ENCODE data around the gene HPS5. TPM values are rescaled to one million over a fixed set of nuclear protein-coding genes. Genes with fewer than 3 reads are reported as not detected.
"Not testable (repeated sequence)": the region's sequence is repeated elsewhere in the genome, so short reads cannot be mapped to it uniquely, and the experiment has no call there.

HPS5 gene
- total RNA-seq, 1 experiment from 2014 or later = 39.2 TPM

- intact Hi-C loops (cut with micrococcal nuclease; ENCODE audit: unreplicated experiment) = no loop called here
- Histone ChIP-seq H3K9me2 (ENCODE audit: insufficient read depth) (no peaks in the 10 kb centered on the region), H3K4me3 (no peak overlapping the region), H3K27me3 (ENCODE audit: insufficient read depth, low read depth) (no peaks in the 10 kb centered on the region), H3K79me2 (ENCODE audit: low read depth) (peaks cover 75% of the 10 kb centered on the region), H3K27ac (no peak overlapping the region), H3K4me2 (no peak overlapping the region), H4K20me1 (ENCODE audit: insufficient read depth) (no peaks in the 10 kb centered on the region), H3K4me1 (replicated peaks; ENCODE audit: insufficient read depth) (peaks cover 17% of the 10 kb centered on the region), H3K9me3 (ENCODE audit: insufficient read depth, low read depth) (no peaks in the 10 kb centered on the region), H2AFZ (no peak overlapping the region), H3F3A (ENCODE audit: insufficient read depth, low read depth) (peaks cover 20% of the 10 kb centered on the region), H3K36me3 (ENCODE audit: low read depth) (peaks cover 56% of the 10 kb centered on the region)
- no TSS peak for BruUV-seq (replicated peaks)
- ChIA-PET CTCF (no interaction called here), POLR2A (ENCODE audit: unreplicated experiment) (no interaction called here)
- TF ChIP-seq, protein P1, sequence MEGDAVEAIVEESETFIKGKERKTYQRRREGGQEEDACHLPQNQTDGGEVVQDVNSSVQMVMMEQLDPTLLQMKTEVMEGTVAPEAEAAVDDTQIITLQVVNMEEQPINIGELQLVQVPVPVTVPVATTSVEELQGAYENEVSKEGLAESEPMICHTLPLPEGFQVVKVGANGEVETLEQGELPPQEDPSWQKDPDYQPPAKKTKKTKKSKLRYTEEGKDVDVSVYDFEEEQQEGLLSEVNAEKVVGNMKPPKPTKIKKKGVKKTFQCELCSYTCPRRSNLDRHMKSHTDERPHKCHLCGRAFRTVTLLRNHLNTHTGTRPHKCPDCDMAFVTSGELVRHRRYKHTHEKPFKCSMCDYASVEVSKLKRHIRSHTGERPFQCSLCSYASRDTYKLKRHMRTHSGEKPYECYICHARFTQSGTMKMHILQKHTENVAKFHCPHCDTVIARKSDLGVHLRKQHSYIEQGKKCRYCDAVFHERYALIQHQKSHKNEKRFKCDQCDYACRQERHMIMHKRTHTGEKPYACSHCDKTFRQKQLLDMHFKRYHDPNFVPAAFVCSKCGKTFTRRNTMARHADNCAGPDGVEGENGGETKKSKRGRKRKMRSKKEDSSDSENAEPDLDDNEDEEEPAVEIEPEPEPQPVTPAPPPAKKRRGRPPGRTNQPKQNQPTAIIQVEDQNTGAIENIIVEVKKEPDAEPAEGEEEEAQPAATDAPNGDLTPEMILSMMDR (conservative IDR thresholded peaks at IDR 0.05) = no peak
- TF ChIP-seq EZH2 (IDR thresholded peaks at IDR 0.05; ENCODE audit: low read depth) = no peak
- no peak for DNase-seq
Observed at GRCh38 chr11:18330921-18331320, 9.0 kb upstream of the HPS5 start.

DNA sequence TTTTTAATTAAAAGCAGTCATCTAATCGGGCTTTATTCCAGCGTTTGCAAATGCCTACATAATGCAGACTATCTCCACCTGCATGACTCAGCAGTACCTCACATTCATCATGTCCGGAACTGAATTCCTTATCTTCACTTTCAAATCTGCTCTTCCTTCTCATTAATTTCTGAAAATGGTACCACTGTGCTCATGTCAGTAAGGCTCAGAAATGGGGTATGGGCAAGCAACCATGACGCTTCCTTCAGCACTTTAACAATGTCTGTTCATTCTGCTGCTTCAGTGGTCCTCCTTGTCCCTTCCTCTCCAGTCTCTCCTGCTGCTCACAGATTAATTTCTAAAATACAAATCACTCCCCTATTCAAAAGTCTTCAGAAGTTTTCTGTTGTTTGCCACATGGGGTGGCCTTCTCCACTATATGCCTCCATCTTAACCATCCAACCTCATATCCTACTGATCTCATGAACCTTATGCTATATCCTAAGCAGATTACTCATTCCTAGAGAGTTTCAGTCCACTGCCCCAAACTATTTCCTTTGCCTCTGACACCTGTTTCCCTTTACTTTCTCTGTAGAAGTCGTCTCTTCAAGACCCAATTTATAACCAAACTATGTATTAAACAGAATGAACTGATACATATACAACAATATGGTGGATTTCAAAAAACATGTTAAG is 7.4 kb upstream of the HPS5 start:
- no peaks in the 10 kb centered on the region for H3K9me2 ChIP-seq (ENCODE audit: insufficient read depth)
- peak overlapping the region; percentile 71 for H3K4me2 ChIP-seq
- H2AFZ ChIP-seq = no peak overlapping the region
- peaks cover 88% of the 10 kb centered on the region for H3K79me2 ChIP-seq (ENCODE audit: low read depth)
- H3K4me3 ChIP-seq = peak overlapping the region; percentile 6; the same call in 1 of the 2 replicates
- DNase-seq = peak; percentile 25 to 67
- H4K20me1 ChIP-seq (ENCODE audit: insufficient read depth) = peaks cover 8% of the 10 kb centered on the region; the same call in 1 of the 2 replicates
- peaks cover 31% of the 10 kb centered on the region for H3K4me1 ChIP-seq (replicated peaks; ENCODE audit: insufficient read depth)
- ChIA-PET POLR2A (ENCODE audit: unreplicated experiment) (no interaction called here), CTCF (no interaction called here)
- peaks cover 59% of the 10 kb centered on the region for H3K36me3 ChIP-seq (ENCODE audit: low read depth)
- H3K27ac ChIP-seq = peak overlapping the region; percentile 90
- no TSS peak for BruUV-seq (replicated peaks)
- H3K9me3 ChIP-seq (ENCODE audit: insufficient read depth, low read depth) = no peaks in the 10 kb centered on the region
- no peaks in the 10 kb centered on the region for H3K27me3 ChIP-seq (ENCODE audit: insufficient read depth, low read depth)
- peaks cover 25% of the 10 kb centered on the region for H3F3A ChIP-seq (ENCODE audit: insufficient read depth, low read depth)
- TF ChIP-seq, protein P1 (conservative IDR thresholded peaks at IDR 0.05) = no peak
- no peak for TF ChIP-seq EZH2 (IDR thresholded peaks at IDR 0.05; ENCODE audit: low read depth)
- intact Hi-C loops (cut with micrococcal nuclease; ENCODE audit: unreplicated experiment) = no loop called here

- H3K9me2 ChIP-seq (ENCODE audit: insufficient read depth) = no peaks in the 10 kb centered on the region
- intact Hi-C loops (cut with micrococcal nuclease; ENCODE audit: unreplicated experiment) = loop anchor here (5.0 kb wide), 1 partner anchor 203 kb away; the partner anchor contains the start of gene TSG101
- peak overlapping the region; percentile 82; the same call in 1 of the 2 replicates for H3K4me3 ChIP-seq
- H3F3A ChIP-seq (ENCODE audit: insufficient read depth, low read depth) = peaks cover 30% of the 10 kb centered on the region
- peaks cover 89% of the 10 kb centered on the region for H3K79me2 ChIP-seq (ENCODE audit: low read depth)
- H3K4me1 ChIP-seq (replicated peaks; ENCODE audit: insufficient read depth) = peaks cover 54% of the 10 kb centered on the region
- CTCF ChIA-PET = no interaction called here
- no peak for TF ChIP-seq EZH2 (IDR thresholded peaks at IDR 0.05; ENCODE audit: low read depth)
- no peak overlapping the region for H3K27ac ChIP-seq
- no peak for DNase-seq
- no TSS peak for BruUV-seq (replicated peaks)
- H3K27me3 ChIP-seq (ENCODE audit: insufficient read depth, low read depth) = no peaks in the 10 kb centered on the region
- POLR2A ChIA-PET (ENCODE audit: unreplicated experiment) = no interaction called here
- peak overlapping the region; percentile 85 for H3K4me2 ChIP-seq
- H4K20me1 ChIP-seq (ENCODE audit: insufficient read depth) = peaks cover 8% of the 10 kb centered on the region; the same call in 1 of the 2 replicates
- no peak overlapping the region for H2AFZ ChIP-seq
- H3K36me3 ChIP-seq (ENCODE audit: low read depth) = peaks cover 35% of the 10 kb centered on the region
- H3K9me3 ChIP-seq (ENCODE audit: insufficient read depth, low read depth) = no peaks in the 10 kb centered on the region
Observed at GRCh38 chr11:18324381-18324780, 2.4 kb upstream of the HPS5 start.

- CTCF ChIA-PET; H3K27ac ChIP-seq; H3K9me2 ChIP-seq (ENCODE audit: insufficient read depth); H3K9me3 ChIP-seq (ENCODE audit: insufficient read depth, low read depth); POLR2A ChIA-PET (ENCODE audit: unreplicated experiment); H3K27me3 ChIP-seq (ENCODE audit: insufficient read depth, low read depth); DNase-seq; H4K20me1 ChIP-seq (ENCODE audit: insufficient read depth); H2AFZ ChIP-seq; BruUV-seq (replicated peaks): not testable (repeated sequence)
- H3K79me2 ChIP-seq (ENCODE audit: low read depth) = peaks cover 91% of the 10 kb centered on the region
- H3K4me1 ChIP-seq (replicated peaks; ENCODE audit: insufficient read depth) = peaks cover 51% of the 10 kb centered on the region
- intact Hi-C loops (cut with micrococcal nuclease; ENCODE audit: unreplicated experiment) = loop anchor here (5.0 kb wide), 1 partner anchor 203 kb away; the partner anchor contains the start of gene TSG101
- H3K36me3 ChIP-seq (ENCODE audit: low read depth) = peaks cover 32% of the 10 kb centered on the region
- peaks cover 28% of the 10 kb centered on the region for H3F3A ChIP-seq (ENCODE audit: insufficient read depth, low read depth)
- H3K4me2 ChIP-seq = peak overlapping the region; percentile 85
- H3K4me3 ChIP-seq = peak overlapping the region; percentile 82; the same call in 1 of the 2 replicates
Observed at GRCh38 chr11:18323881-18324280, 1.9 kb upstream of the HPS5 start.

Data from PC-9 (cell line).